BE2C (cell line): ENCODE measurements around the gene RAB40C.

Experiments used
- DNase-seq: peaks from one replicate; pipeline ENCODE4 v3.0.0-alpha.2; 2020
- H3K27me3 ChIP-seq: fragments of 250-450 bp; sonication (Bioruptor Pico); 2 replicates; pipeline ENCODE4 v1.5.1; 2020; ENCODE audit warnings: mild to moderate bottlenecking
- H3K36me3 ChIP-seq: fragments of 250-450 bp; sonication (Bioruptor Pico); 2 replicates; pipeline ENCODE4 v1.5.1; 2020; ENCODE audit warnings: mild to moderate bottlenecking
- H3K4me1 ChIP-seq: fragments of 250-450 bp; sonication (Bioruptor Pico); 2 replicates; pipeline ENCODE4 v1.5.1; 2020
- H3K4me3 ChIP-seq: 2 replicates; pipeline ENCODE4 v1.5.1; 2011; ENCODE audit warnings: low read depth, low read length
- H3K9me3 ChIP-seq: fragments of 250-450 bp; sonication (Bioruptor Pico); 2 replicates; pipeline ENCODE4 v1.5.1; 2020
- TF ChIP-seq, protein P1 (sequence below): IDR thresholded peaks from 2 replicates; pipeline ENCODE4 v1.5.1; 2012; ENCODE audit warnings: mild to moderate bottlenecking, low read depth, low read length

The RAB40C gene

DNA sequence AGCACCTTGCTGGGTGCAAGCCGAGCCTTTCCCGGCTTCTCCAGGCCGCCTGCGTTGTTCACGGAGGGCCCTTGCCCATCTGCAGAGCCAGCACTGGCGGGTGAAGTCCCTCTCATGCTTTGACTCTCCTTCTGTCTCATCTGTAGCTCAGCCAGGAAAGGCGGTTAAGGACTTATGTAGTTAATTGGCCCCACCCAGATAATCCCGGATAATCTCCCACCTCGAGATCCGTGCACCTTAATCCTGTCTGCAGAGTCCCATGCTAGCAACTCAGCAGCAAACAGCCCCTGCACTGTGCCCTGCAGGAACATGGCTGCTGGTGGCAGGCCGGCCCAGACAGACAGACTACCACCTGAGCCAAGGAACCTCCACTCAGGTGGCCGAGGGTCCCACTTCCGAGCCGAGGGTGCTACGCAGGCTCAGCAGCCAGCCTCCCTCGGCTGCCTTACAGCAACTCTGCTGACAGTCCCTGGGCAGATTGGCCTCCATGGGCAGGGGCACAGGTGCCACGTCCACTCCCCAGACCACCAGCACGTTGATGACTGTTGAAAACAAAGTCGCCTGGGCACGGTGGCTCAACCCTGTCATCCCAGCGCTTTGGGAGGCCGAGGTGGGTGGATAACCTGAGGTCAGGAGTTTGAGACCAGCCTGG, 16.9 kb downstream of the RAB40C start:
- H3K4me1 ChIP-seq, result no peaks in the 10 kb centered on the region
- no peaks in the 10 kb centered on the region for H3K9me3 ChIP-seq
- no peak overlapping the region for H3K4me3 ChIP-seq
- no peaks in the 10 kb centered on the region for H3K36me3 ChIP-seq
- no peaks in the 10 kb centered on the region for H3K27me3 ChIP-seq
- TF ChIP-seq, protein P1, sequence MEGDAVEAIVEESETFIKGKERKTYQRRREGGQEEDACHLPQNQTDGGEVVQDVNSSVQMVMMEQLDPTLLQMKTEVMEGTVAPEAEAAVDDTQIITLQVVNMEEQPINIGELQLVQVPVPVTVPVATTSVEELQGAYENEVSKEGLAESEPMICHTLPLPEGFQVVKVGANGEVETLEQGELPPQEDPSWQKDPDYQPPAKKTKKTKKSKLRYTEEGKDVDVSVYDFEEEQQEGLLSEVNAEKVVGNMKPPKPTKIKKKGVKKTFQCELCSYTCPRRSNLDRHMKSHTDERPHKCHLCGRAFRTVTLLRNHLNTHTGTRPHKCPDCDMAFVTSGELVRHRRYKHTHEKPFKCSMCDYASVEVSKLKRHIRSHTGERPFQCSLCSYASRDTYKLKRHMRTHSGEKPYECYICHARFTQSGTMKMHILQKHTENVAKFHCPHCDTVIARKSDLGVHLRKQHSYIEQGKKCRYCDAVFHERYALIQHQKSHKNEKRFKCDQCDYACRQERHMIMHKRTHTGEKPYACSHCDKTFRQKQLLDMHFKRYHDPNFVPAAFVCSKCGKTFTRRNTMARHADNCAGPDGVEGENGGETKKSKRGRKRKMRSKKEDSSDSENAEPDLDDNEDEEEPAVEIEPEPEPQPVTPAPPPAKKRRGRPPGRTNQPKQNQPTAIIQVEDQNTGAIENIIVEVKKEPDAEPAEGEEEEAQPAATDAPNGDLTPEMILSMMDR, result no peak
- DNase-seq, result no peak

DNA sequence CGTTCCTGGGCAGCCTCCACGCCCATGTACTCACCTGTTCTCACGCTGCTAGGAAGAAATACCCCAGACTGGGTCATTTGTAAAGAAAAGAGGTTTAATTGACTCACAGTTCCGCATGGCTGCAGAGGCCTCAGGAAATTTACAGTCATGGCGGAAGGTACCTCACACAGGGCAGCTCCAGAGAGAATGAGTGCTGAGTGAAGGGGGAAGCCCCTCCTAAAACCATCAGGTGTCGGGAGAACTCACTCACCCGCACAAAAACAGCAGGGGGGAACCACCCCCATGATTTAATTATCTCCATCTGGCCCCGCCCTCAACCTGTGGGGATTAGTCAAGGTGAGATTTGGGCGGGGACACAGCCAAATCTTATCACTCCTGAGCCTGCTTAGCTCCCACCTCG, 18.2 kb downstream of the RAB40C start:
- no peak for DNase-seq
- H3K4me3 ChIP-seq, result no peak overlapping the region
- no peaks in the 10 kb centered on the region for H3K4me1 ChIP-seq
- H3K9me3 ChIP-seq, result no peaks in the 10 kb centered on the region
- TF ChIP-seq, protein P1, result no peak
- no peaks in the 10 kb centered on the region for H3K27me3 ChIP-seq
- no peaks in the 10 kb centered on the region for H3K36me3 ChIP-seq

DNA sequence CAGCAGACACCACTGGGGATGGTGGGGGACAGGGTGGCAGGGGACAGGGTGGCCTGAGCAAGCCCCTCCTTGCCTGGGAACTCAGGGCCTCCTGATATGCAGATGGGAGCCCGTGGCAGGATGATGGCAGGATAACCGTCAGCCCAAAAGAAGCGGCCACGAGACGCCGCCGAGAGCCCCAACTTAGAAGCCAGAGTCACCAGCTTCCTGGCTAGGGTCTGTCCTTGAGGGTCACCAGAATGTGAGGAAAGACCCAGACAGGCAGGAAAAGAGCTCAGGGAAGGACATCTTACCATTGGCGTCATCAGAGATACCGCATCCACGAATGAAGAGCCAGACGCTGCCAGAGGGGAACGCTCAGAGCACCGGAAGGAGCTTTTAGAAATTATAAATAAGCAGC, 19.4 kb downstream of the RAB40C start:
- no peaks in the 10 kb centered on the region for H3K9me3 ChIP-seq
- H3K4me3 ChIP-seq, result no peak overlapping the region
- no peaks in the 10 kb centered on the region for H3K36me3 ChIP-seq
- H3K4me1 ChIP-seq, result no peaks in the 10 kb centered on the region
- DNase-seq, result no peak
- no peaks in the 10 kb centered on the region for H3K27me3 ChIP-seq
- TF ChIP-seq, protein P1, result no peak

DNA sequence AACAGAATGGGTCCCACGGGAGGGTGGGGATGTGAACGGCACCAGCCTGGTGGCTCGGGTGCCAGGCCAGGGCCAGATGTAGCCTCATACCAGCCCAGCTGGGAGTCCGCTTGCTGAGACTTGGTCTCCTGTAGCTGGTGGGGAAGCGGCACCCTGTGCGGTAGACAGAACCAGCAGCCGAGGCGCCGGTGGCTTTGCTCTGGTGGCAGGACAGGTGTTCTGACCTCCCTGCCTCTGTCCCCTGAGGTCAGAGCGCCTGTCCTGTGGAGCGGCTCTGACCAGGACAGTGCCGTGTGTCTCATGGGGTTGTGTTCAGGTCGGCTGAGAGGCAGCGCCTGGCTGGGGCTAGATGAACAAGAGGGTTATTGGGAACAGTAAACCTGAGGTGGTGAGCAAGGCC, 20.1 kb downstream of the RAB40C start:
- no peaks in the 10 kb centered on the region for H3K9me3 ChIP-seq
- TF ChIP-seq, protein P1, result no peak
- no peak overlapping the region for H3K4me3 ChIP-seq
- no peaks in the 10 kb centered on the region for H3K27me3 ChIP-seq
- no peaks in the 10 kb centered on the region for H3K4me1 ChIP-seq
- H3K36me3 ChIP-seq, result no peaks in the 10 kb centered on the region
- no peak for DNase-seq

DNA sequence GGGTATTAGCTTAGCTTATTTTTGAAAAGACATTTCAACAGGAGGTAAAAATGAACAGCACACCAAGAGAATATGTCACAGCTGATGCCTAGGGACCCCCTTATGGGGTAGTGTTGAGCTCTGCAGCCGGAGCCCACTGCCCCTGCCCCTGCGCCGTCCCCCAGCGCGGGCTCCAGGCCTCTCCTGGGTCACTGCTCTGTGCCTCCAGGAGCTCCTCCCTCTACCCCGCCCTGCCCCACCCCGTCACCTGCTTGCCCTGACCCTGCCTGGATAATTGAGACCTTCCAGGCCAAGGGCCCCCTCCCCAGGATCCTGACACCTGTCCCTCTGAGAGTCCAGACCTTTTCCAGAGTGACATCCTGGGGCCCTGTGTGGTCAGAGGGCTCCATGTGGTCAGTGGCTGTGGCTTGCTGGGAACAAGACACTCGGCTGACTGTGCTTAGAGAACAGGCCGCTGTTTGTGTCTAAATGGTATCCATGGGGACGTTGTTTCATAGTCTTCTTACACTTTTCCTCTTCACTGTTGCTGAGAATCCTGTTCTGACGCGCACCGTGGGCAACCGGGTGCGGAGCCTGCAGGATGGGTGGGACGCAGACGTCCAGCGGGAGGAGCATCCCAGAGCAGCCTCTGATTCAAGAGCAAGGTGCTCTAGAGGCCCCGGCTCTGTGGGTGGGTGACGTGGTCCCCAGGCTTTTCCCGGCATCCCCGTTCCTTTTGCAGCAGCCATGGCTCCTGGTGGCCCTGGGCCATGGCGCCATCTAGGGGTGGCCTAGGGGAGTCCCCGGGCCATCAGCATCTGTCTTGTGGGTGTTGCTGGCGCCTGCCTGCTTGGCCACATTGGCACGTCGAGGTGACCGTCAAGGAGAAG, 20.9 kb downstream of the RAB40C start:
- TF ChIP-seq, protein P1, result peak; percentile 56
- Histone ChIP-seq H3K27me3 (no peaks in the 10 kb centered on the region), H3K4me3 (no peak overlapping the region), H3K4me1 (no peaks in the 10 kb centered on the region), H3K9me3 (no peaks in the 10 kb centered on the region), H3K36me3 (no peaks in the 10 kb centered on the region)
- peak; percentile 58 for DNase-seq

DNA sequence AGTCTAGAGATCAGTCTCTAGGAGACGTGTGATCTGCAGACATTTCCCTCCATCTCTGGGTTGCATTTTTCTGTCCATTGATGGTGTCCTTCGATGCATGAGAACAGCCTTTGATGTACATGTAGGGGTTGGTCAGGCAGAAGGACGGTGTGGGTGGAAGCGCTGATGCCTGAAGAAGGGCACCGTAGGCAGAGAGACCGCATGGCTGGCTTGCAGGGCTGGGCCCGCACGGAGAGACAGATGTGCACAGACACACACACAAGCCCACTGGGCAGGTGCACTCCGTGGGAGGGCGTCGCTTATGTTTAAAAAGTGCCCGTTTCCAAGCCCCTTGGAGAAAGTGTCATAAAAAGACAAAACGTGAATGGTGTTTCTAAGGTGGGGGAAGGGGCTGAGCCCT, 25.3 kb downstream of the RAB40C start:
- Histone ChIP-seq H3K4me1 (no peaks in the 10 kb centered on the region), H3K36me3 (no peaks in the 10 kb centered on the region), H3K9me3 (no peaks in the 10 kb centered on the region), H3K4me3 (no peak overlapping the region), H3K27me3 (no peaks in the 10 kb centered on the region)
- TF ChIP-seq, protein P1, result no peak
- DNase-seq, result no peak
